Left kidney (tissue), 8 donors: Measurements from ENCODE around the gene GOLGA6L22. TPM values are rescaled to one million over a fixed set of nuclear protein-coding genes. Genes with fewer than 3 reads are reported as not detected.
"Not testable (repeated sequence)": the region's sequence is repeated elsewhere in the genome, so short reads cannot be mapped to it uniquely, and the experiment has no call there.

Experiments used
- DNase-seq: peaks from one replicate; pipeline ENCODE4 v3.0.0-alpha.2; 2013
- long read RNA-seq, 8 donors: transcript quantifications; one replicate each; lab custom pipeline, GENCODE V29; 2026
- polyA plus RNA-seq: library from polyadenylated mRNA; unstranded; fragments of 120-200 nt; gene quantifications from one replicate; pipeline ENCODE4 v1.2.1, GENCODE V29; 2013; ENCODE audit not compliant: insufficient read length

Gene GOLGA6L22, protein sequence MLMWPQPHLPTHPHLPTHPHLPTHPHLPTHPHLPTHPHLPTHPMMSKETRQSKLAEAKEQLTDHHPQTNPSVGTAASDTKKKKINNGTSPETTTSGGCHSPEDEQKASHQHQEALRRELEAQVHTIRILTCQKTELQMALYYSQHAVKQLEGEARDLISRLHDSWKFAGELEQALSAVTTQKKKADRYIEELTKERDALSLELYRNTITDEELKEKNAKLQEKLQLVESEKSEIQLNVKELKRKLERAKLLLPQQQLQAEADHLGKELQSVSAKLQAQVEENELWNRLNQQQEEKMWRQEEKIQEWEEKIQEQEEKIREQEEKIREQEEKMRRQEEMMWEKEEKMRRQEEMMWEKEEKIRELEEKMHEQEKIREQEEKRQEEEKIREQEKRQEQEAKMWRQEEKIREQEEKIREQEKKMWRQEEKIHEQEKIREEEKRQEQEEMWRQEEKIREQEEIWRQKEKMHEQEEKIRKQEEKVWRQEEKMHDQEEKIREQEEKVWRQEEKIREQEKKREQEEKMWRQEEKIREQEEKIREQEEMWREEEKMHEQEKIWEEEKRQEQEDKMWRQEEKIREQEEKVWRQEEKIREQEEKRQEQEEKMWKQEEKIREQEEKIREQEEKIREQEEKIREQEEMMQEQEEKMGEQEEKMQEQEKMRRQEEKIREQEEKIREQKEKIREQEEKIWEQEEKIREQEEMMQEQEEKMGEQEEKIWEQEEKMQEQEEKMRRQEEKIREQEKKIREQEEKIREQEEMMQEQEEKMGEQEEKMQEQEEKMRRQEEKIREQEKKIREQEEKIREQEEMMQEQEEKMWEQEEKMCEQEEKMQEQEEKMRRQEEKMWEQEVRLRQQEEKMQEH
- polyA plus RNA-seq = 0.13 TPM
- long read RNA-seq, donor 1 = 0 reads
- long read RNA-seq, donor 2 = 0 reads
- long read RNA-seq, donor 3 = 0 reads
- long read RNA-seq, donor 4 = 0 reads
- long read RNA-seq, donor 5 = 0 reads
- long read RNA-seq, donor 6 = 0 reads
- long read RNA-seq, donor 7 = 0 reads
- long read RNA-seq, donor 8 = 0 reads

DNA sequence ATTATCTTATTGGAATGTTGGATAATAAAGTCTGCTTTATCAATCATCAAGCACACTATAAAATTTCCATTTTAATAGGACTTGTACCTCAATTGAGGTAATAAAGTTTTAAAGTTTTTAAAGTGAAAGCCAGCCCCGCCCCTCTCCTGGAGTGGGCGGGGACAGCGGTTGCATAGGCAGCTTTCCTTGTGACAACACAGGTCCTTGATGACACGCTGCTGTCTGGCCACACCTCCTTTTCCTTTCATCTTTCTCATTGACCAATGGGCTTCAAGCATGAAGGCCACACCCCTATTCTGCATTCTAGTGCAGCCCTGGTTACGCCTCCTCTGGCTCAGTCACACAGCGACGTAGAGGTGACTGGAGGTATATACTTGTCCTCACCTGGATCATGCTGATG lies at the start of gene GOLGA6L22:
TSS of gene GOLGA6L22 (plus strand) at position 301 of the 400 bp plus-strand sequence. CDS start at position 392, 91 bp downstream.
- DNase-seq = not testable (repeated sequence)

DNA sequence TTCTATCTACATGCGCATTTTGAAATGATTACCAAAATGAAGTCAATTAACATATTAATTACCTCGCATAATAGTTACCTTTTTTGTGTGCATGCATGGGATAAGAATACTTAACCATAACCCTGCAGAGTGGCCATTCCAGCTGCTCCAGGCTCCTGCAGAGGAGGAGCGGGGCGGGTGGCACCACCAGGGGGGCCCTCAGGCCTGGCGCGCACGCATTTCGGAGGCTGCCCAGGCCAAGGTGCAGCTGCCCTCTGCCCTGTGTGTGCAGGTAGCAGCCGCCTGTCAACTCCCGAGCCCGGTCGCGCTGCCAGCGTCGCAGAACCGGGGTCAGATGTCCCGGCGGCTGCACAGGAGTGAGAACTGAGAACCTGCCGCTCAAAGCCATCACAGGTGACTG lies 41.4 kb upstream of the GOLGA6L22 start:
- DNase-seq = not testable (repeated sequence)

DNA sequence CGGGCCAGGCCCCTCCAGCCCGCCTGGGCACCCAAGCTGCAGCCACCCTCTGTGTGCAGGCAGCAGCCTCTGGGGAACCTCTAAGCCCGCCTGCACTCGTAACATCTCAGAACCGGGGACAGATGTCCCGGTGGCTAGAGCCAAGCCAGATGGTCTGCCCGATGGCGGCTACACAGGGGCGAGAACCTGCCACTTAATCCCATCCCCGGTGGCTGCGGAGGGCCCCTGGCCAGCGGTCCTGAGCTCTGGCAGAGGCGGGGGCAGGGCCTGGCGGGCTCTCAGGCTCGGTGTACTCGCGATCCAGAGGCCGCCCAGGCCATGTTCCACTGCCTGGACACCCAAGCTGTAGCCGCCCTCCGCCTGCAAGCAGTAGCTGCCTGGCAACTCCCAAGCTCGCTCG lies 40.9 kb upstream of the GOLGA6L22 start:
- DNase-seq = not testable (repeated sequence)

DNA sequence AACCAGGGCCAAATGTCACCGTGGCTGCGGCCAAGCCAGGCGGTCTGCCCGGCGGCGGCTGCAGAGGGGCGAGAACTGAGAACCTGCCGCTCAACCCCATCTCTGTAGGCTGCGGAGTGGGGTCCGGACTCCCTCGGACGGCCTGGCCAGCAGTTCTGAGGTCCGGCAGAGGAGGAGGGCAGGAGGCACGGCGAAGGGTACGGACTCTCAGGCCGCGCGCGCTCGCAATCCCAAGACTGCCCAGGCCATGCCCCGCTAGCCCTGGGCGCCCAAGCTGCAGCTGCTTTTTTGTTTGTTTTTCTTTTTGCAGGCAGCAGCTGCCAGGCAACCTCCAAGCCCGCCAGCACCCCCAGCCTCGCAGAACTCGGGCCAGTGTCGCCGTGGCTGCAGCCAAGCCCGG lies 40.5 kb upstream of the GOLGA6L22 start:
- not testable (repeated sequence) for DNase-seq

DNA sequence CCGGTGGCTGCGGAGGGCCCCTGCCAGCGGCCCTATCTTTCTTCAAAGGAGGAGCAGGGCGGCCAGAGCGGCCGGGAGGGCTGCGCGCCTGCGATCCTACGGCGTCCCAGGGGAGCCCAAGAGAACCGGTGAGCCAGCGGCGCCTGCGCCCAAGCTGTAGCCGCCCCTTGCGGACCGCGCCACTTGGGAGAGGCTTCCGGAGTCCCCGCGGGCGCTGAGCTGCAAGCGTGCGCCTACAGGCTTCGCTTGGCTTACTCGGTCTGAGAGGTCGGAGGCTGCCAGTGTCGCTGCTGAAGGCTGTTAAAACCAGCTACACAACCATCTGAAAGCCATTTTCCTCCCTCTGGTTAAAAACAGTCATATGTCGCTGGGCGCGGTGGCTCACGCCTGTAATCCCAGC lies 40.0 kb upstream of the GOLGA6L22 start:
- not testable (repeated sequence) for DNase-seq

DNA sequence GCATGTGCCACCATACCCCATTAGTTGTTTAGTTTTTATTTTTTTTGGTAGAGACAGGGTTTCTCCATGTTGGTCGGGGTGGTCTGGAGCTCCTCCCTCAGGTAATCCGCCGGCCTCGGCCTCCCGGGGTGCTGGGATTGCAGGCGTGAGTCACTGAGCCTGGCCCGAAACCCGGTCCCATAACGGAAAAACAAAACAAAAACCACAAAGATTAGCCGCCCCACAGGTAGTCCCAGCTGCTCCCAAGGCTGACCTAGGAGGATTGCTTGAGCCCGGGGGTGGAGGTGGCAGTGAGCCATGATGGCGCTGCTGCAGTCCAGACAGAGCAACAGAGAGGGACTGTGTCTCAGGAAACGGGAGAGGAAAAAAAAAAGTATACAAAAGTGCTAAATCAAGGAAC lies 38.4 kb upstream of the GOLGA6L22 start:
- not testable (repeated sequence) for DNase-seq

DNA sequence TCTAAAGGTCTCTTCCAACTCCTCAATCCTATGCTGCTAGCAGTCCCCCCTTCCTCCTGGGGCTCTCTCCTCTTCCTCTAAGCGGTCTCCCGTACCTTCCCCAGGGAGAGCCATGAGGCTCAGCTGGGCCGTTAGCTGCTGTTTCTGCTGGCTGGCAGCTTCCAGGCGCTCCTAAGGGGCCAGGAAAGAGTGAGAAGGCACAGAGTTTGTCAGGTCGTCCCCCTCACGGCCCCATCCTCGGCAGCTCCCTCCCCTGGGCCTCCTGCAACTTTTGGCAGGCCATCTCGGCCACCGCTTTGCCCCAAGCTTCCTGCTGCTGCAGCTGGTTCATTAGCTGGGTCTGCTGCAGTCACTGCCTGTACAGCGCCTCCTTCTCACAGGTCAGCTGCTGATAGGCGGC lies 29.3 kb upstream of the GOLGA6L22 start:
- not testable (repeated sequence) for DNase-seq

DNA sequence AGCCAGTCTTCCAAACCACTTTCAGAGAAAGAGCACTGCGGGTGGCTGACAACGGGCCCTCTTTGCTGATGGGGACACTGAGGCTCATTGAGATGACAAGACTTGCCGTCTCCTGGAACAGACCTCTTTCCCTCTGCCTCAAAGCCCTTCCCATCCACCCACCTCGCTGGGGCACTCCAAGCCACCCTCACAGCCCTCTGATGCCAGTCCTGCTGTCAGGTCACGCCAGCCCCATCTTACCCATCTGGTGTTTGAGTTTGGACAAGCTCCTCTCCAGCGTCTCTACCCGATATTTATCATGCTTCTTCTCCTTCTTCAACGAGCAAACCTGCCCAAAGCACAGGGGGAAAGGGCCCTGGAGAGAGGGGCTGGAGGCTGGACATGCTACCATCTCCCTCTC lies 27.0 kb upstream of the GOLGA6L22 start:
- not testable (repeated sequence) for DNase-seq

DNA sequence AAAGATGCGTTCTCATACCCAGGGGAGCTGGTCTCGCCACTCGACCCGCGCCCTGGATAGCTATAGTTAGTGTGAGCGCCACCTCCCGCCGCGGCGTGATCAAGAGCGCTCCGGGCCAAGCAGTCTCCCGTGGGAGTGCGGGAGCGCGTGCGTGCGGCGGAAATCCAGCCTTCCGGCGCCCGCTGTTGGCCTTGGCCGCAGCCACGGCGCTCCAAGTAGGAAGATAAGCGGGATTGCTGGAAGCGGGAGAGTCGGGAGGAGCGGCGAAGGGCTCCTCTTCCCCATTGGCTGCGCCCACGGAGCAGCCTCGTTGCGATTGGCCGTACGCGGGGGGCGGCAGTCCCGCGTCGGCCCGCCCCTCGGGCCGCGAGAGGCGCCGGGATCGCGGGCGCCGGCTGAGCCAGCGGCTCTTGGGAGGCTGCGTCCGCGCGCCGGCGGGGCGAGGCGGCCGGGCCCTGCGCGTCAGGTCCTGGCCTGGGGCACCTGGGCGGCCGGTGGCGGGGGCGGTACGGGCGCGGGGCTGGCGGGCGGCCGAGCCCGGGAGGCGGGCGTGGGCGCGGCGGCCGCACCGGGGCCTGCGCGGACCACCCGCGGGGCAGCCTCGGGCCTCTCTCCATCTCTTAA lies 35.9 kb downstream of the GOLGA6L22 start:
- DNase-seq = not testable (repeated sequence)

DNA sequence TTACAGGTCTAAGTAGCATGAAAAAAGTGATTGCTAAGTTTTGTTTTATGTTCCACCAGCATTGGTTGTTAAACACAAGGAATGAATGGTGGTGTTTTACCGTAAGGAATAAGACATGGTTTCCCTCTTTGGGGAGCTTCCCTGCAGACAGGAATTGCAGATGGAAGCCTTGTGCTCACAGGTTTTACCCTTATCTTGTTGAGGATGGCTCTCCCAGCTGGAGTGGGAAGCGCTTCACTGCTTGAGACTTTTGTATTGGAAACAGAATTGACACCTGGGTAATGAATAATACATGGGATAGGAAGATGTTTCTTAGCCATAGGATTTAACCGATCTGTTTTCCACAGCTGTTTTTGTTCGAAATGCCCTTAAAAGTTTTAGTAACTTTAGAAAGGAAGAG lies 38.5 kb downstream of the GOLGA6L22 start:
- DNase-seq = not testable (repeated sequence)

DNA sequence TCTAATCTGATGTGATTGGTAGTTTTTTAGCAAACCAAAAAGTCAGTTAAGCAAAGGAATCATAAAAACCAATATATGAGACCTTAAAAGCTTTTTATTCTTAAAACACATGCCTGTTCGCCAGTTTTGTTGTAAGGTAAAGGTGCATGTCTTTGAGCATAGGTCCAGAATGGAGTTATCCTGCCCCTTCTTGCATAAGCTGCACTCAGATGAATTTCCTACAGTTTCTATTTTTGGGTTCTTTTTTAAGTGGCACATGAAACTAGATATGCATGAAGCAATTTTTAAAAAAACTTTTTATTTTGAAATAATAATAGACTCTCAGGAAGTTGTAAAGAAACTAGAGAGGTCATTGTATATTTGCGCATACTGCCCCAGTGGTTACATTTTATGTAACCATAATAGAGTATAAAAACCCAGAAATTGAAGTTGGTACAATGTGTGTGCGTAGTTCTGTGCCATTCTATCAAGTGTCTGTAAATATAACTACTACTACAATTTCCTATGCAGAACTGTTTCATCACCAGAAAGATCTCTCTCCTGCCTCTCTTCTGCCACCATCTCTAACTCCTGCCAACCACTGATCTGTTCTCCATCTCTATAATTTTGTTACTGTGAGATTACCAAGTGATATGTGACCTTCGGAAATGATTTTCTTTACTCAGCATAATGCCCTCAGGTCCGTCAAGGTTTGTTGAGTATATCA lies 39.7 kb downstream of the GOLGA6L22 start:
- not testable (repeated sequence) for DNase-seq

DNA sequence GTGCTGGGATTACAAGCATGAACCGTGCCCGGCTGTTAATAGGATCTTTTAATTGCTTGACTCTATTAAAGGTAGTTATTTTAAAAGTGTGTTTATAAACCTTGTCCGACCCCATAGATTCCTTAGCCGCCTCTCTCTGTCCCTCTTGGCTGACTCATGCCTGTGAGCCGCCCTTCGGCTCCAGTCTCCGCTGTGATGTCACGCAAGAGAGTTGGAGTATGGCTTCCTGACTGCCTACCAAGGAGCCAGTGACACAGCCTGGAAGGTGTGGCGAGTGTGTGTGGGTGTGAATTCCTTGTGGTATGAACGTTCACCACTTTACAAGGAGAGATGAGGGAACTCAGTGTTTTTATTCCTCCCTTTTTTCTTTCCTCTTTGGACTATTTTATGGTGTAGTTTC lies 43.6 kb downstream of the GOLGA6L22 start:
- not testable (repeated sequence) for DNase-seq

DNA sequence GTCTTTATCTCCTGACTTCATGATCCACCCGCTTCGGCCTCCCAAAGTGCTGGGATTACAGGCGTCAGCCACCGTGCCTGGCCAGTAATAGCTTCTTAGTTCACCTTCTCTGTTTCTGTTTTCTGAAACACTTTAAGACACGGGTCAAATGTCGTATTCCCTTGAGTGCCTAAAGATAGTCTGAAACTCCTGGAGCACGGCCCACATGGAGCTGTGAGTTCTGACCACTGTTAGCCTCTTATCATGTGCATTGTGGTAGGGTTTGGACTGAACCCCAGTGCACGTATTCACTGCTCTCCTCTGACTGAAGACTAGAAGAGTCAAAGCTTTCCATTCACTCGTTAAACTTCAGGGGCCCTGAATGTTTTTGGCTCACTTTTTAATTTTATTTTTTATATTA lies 48.3 kb downstream of the GOLGA6L22 start:
- not testable (repeated sequence) for DNase-seq

DNA sequence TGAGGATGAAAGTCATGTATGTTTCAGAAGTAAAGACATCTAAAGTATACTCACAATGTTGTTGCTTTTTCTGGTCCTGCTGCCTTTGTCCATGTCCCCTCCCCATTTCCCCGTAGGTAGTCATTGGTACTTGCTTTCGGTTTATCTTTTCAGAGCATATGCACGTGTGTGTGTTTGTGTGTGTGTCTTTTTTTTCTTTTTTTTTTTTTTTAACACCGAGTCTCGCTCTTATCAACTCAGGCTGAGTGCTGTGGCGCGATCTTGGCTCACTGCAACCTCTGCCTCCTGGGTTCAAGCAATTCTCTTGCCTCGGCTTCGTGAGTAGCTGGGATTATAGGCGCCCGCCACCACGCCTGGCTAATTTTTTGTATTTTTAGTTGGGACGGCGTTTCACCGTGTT lies 57.4 kb downstream of the GOLGA6L22 start:
- not testable (repeated sequence) for DNase-seq
